Measurements from ENCODE around the gene MAPKBP1.

GRCh38 chr15:41732483-41732882 lies 41.8 kb upstream of the MAPKBP1 start:
- TF ChIP-seq CTCF (IDR thresholded peaks at IDR 0.05) (no peak), ZFX (IDR thresholded peaks at IDR 0.05; ENCODE audit: borderline replicate concordance) (no peak)

Data from 22Rv1 (cell line).